Measurements from ENCODE around the gene KDM5A. TPM values are rescaled to one million over a fixed set of nuclear protein-coding genes. Genes with fewer than 3 reads are reported as not detected.
"Not testable (repeated sequence)": the region's sequence is repeated elsewhere in the genome, so short reads cannot be mapped to it uniquely, and the experiment has no call there.

Gene KDM5A
- polyA plus RNA-seq, 2 of the 4 experiments (the other 2 are of a cell fraction): 18.8 to 42.6 TPM

GRCh38 chr12:237026-237815 is 151.9 kb downstream of the KDM5A start:
- POLR2A ChIA-PET: no interaction called here
- ATAC-seq: peak; percentile 36 to 61; a peak in 3 of 6 replicates
- CTCF ChIA-PET: interaction anchor here (1.6 kb wide), 1 partner anchor 17 kb away, joined by 5 read pairs; no protein-coding TSS in a partner anchor
- 44% methylated on average over 13 of the region's 13 CpGs for WGBS (ENCODE audit: missing lambda C conversion rate)
- no peak for TF ChIP-seq CBX2 (IDR thresholded peaks at IDR 0.05; ENCODE audit: borderline replicate concordance, low read depth)
- no peak for TF ChIP-seq FOSL2 (IDR thresholded peaks at IDR 0.05)
- no peak for TF ChIP-seq FOSL2 (CRISPR knock-in tag; IDR thresholded peaks at IDR 0.05)
- TF ChIP-seq ZC3H11A (IDR thresholded peaks at IDR 0.05): no peak
- TF ChIP-seq BHLHE40 (IDR thresholded peaks at IDR 0.05; ENCODE audit: low read depth, low read length): no peak
- no peak overlapping the region for H3K27ac ChIP-seq
- no peak for DNase-seq (ENCODE audit: low read depth in 1 of 2, low spot score in 1 of 2)
- no peak for FAIRE-seq
- 0 out of 3 replicates have a peak overlapping the region, but pooled peaks have one; percentile 13 for H3K4me2 ChIP-seq
- H3K4me1 ChIP-seq: 0 out of 3 replicates have a peak, but pooled peaks cover 4% of the 10 kb centered on the region
- H3K4me3 ChIP-seq: no peak overlapping the region
- H3K9me3 ChIP-seq: peaks cover 2% of the 10 kb centered on the region; the same call in 1 of the 3 replicates

- FAIRE-seq (no peak), ATAC-seq (no peak), DNase-seq (ENCODE audit: low read depth in 1 of 2, low spot score in 1 of 2) (no peak)
- H3K4me2 ChIP-seq: no peak overlapping the region
- no peak overlapping the region for H3K27ac ChIP-seq
- ChIA-PET CTCF (no interaction called here), POLR2A (no interaction called here)
- 64% methylated on average over 3 of the region's 3 CpGs for WGBS (ENCODE audit: missing lambda C conversion rate)
- 0 out of 3 replicates have a peak, but pooled peaks cover 4% of the 10 kb centered on the region for H3K4me1 ChIP-seq
- H3K9me3 ChIP-seq: peaks cover 2% of the 10 kb centered on the region; the same call in 1 of the 3 replicates
- H3K4me3 ChIP-seq: no peak overlapping the region
- TF ChIP-seq FOXS1 (CRISPR knock-in tag; IDR thresholded peaks at IDR 0.05) (no peak), HOXB5 (CRISPR knock-in tag; IDR thresholded peaks at IDR 0.05) (no peak), HEYL (CRISPR knock-in tag; IDR thresholded peaks at IDR 0.05) (no peak), NR3C1 (IDR thresholded peaks at IDR 0.05) (no peak), JUN (IDR thresholded peaks at IDR 0.05) (no peak), ESRRA (IDR thresholded peaks at IDR 0.05; ENCODE audit: borderline replicate concordance, low read length) (no peak), RFX5 (IDR thresholded peaks at IDR 0.05) (no peak), ZC3H11A (IDR thresholded peaks at IDR 0.05) (no peak), EHMT2 (IDR thresholded peaks at IDR 0.05; ENCODE audit: low read depth) (no peak), POLR2AphosphoS2 (conservative IDR thresholded peaks at IDR 0.05; ENCODE audit: low read length) (no peak), RAD21 (conservative IDR thresholded peaks at IDR 0.05 in 1 of 2, IDR thresholded peaks at IDR 0.05 in 1 of 2) (no peak), PHF8 (IDR thresholded peaks at IDR 0.05; ENCODE audit: borderline replicate concordance, low read depth) (no peak), MYC (IDR thresholded peaks at IDR 0.05; ENCODE audit: borderline replicate concordance, low read length) (no peak), CHD4 (IDR thresholded peaks at IDR 0.05; ENCODE audit: borderline replicate concordance) (no peak), HOXB13 (CRISPR knock-in tag; IDR thresholded peaks at IDR 0.05; ENCODE audit: low read depth) (no peak), HOXA7 (CRISPR knock-in tag; IDR thresholded peaks at IDR 0.05) (no peak), FOSL2 (IDR thresholded peaks at IDR 0.05) (no peak), FOSL2 (CRISPR knock-in tag; IDR thresholded peaks at IDR 0.05) (no peak), ZFP36 (IDR thresholded peaks at IDR 0.05; ENCODE audit: borderline replicate concordance, partially characterized antibody) (no peak)
- TF ChIP-seq, protein P1, sequence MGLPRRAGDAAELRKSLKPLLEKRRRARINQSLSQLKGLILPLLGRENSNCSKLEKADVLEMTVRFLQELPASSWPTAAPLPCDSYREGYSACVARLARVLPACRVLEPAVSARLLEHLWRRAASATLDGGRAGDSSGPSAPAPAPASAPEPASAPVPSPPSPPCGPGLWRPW (IDR thresholded peaks at IDR 0.05): no peak
Observed at GRCh38 chr12:236445-236844, 152.7 kb downstream of the KDM5A start.

DNA sequence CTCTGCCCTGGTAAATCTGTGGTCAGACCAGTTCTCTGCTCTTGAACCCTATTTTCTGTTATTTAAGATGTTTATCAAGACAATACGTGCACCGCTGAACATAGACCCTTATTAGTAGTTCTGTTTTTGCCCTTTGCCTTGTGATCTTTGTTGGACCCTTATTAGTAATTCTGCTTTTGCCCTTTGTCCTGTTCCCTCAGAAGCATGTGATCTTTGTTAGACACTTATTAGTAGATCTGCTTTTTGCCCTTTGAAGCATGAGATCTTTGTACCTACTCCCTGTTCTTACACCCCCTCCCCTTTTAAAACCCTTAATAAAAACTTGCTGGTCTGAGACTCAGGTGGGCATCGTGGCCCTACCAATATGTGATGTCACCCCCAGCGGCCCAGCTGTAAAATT is 153.2 kb downstream of the KDM5A start:
- H3K27ac ChIP-seq; DNase-seq (ENCODE audit: low read depth in 1 of 2, low spot score in 1 of 2); H3K4me2 ChIP-seq; ATAC-seq; H3K4me1 ChIP-seq; FAIRE-seq; POLR2A ChIA-PET; H3K9me3 ChIP-seq; H3K4me3 ChIP-seq: not testable (repeated sequence)
- CTCF ChIA-PET: interaction anchor here (1.2 kb wide), 1 partner anchor 16 kb away, joined by 4 read pairs; no protein-coding TSS in a partner anchor
- WGBS (ENCODE audit: missing lambda C conversion rate): 51% methylated on average over 4 of the region's 4 CpGs
